DND-41 (cell line): ENCODE measurements around the gene PLXNC1.

Source experiments
- ATAC-seq: fragments of 200-7000 bp; cut with Tn5 transposase; 3 replicates; pipeline ENCODE4 v1.9.1; 2021; ENCODE audit warnings: low read depth; ENCODE audit not compliant: insufficient read depth
- DNase-seq: peaks from one replicate; pipeline ENCODE4 v3.0.0-alpha.2; 2020
- H2AFZ ChIP-seq: 2 replicates; pipeline ENCODE4 v1.6.0; 2012; ENCODE audit warnings: low read depth, low read length
- H3K27ac ChIP-seq: 2 replicates; pipeline ENCODE4 v1.5.1; 2012; ENCODE audit warnings: low read length, inconsistent platforms
- H3K27me3 ChIP-seq: fragments of 200-600 bp; sonication (generic); 2 replicates; pipeline ENCODE4 v1.6.0; 2012; ENCODE audit warnings: low read length, mild to moderate bottlenecking, inconsistent platforms; ENCODE audit not compliant: insufficient read depth, poor library complexity
- H3K36me3 ChIP-seq: 2 replicates; pipeline ENCODE4 v1.5.1; 2012; ENCODE audit warnings: low read length, inconsistent platforms; ENCODE audit not compliant: insufficient read depth
- H3K4me1 ChIP-seq: 2 replicates; pipeline ENCODE4 v1.5.1; 2012; ENCODE audit warnings: mild to moderate bottlenecking, low read length; ENCODE audit not compliant: insufficient read depth
- H3K4me2 ChIP-seq: 2 replicates; pipeline ENCODE4 v1.6.0; 2012; ENCODE audit warnings: mild to moderate bottlenecking, moderate library complexity, low read length, inconsistent platforms; ENCODE audit not compliant: insufficient read depth
- H3K4me3 ChIP-seq, 2 experiments: fragments of 200-600 bp in 1 of 2; shearing (Covaris generic) in 1 of 2; 2 replicates each; pipeline ENCODE4 v1.5.1; 2012 to 2016; ENCODE audit warnings: inconsistent platforms in 2 of 2, low read length in 2 of 2, mild to moderate bottlenecking in 2 of 2, low read depth in 1 of 2, moderate library complexity in 1 of 2
- H3K79me2 ChIP-seq: 2 replicates; pipeline ENCODE4 v1.6.0; 2012; ENCODE audit warnings: low read length, inconsistent platforms; ENCODE audit not compliant: insufficient read depth
- H3K9ac ChIP-seq: 2 replicates; pipeline ENCODE4 v1.6.0; 2012; ENCODE audit warnings: low read depth, mild to moderate bottlenecking, inconsistent platforms, low read length, moderate library complexity
- H3K9me3 ChIP-seq: 2 replicates; pipeline ENCODE4 v1.5.1; 2012; ENCODE audit warnings: low read length, moderate library complexity, mild to moderate bottlenecking, inconsistent platforms; ENCODE audit not compliant: insufficient read depth, severe bottlenecking
- H4K20me1 ChIP-seq: 2 replicates; pipeline ENCODE4 v1.6.0; 2012; ENCODE audit warnings: low read length; ENCODE audit not compliant: insufficient read depth
- EZH2 ChIP-seq: IDR thresholded peaks from 3 replicates; pipeline ENCODE4 v1.6.1; 2012; ENCODE audit warnings: borderline replicate concordance, low read depth, mild to moderate bottlenecking, moderate library complexity, low read length, inconsistent platforms; ENCODE audit not compliant: severe bottlenecking
- TF ChIP-seq, protein P1 (sequence below): IDR thresholded peaks from 2 replicates; pipeline ENCODE4 v1.5.1; 2012; ENCODE audit warnings: borderline replicate concordance, low read length, moderate library complexity, mild to moderate bottlenecking; ENCODE audit not compliant: poor library complexity, severe bottlenecking; ENCODE audit errors: extremely low read depth

Gene PLXNC1

DNA sequence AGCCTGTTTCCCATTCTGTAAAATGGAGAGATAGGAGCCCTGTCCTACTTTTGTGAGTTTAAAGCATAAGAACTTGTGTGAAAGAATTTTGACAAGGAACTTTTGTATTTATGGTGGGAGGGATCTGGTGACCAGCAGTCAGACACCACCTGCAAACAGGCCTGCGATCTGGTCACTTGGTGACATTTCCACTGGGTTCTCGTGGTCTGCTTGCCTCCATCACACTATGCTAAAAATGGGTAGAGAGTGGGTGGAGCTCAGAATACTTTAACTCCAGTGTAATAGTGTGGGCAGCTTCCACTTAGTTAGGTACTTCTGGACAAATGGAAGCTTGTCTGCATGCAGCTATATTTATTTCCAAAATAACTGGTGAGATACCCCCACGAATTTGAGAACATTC lies 26.5 kb upstream of the PLXNC1 start:
- Histone ChIP-seq H3K27ac (no peak overlapping the region), H2AFZ (no peak overlapping the region), H3K9ac (no peak overlapping the region), H3K27me3 (no peaks in the 10 kb centered on the region), H3K4me1 (peaks cover 33% of the 10 kb centered on the region), H3K9me3 (no peaks in the 10 kb centered on the region), H4K20me1 (no peaks in the 10 kb centered on the region), H3K4me2 (no peak overlapping the region), H3K79me2 (no peaks in the 10 kb centered on the region), H3K36me3 (no peaks in the 10 kb centered on the region), H3K4me3 (no peak overlapping the region)
- DNase-seq (no peak), ATAC-seq (no peak)
- TF ChIP-seq EZH2: no peak
- TF ChIP-seq, protein P1, sequence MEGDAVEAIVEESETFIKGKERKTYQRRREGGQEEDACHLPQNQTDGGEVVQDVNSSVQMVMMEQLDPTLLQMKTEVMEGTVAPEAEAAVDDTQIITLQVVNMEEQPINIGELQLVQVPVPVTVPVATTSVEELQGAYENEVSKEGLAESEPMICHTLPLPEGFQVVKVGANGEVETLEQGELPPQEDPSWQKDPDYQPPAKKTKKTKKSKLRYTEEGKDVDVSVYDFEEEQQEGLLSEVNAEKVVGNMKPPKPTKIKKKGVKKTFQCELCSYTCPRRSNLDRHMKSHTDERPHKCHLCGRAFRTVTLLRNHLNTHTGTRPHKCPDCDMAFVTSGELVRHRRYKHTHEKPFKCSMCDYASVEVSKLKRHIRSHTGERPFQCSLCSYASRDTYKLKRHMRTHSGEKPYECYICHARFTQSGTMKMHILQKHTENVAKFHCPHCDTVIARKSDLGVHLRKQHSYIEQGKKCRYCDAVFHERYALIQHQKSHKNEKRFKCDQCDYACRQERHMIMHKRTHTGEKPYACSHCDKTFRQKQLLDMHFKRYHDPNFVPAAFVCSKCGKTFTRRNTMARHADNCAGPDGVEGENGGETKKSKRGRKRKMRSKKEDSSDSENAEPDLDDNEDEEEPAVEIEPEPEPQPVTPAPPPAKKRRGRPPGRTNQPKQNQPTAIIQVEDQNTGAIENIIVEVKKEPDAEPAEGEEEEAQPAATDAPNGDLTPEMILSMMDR: no peak

DNA sequence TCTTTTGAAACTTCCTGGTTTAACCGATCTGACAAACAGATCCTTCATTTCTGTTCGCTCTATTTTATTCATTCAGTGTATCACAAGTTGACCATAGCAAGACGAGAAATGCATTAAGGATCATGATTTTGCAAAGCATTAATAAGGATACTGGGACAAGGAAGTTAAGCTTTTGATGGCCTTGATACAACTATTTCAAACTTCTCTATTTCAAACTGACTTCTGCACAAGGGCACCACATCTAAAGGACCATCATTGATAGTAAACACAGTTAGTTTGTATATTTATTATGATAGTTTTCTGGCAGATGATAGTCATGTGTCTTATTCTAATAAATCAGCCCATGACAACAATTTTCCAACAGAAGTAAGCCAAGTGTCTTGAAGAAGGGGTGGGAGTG lies 25.8 kb upstream of the PLXNC1 start:
- H3K27ac ChIP-seq: no peak overlapping the region
- no peak overlapping the region for H3K9ac ChIP-seq
- no peaks in the 10 kb centered on the region for H3K36me3 ChIP-seq

DNA sequence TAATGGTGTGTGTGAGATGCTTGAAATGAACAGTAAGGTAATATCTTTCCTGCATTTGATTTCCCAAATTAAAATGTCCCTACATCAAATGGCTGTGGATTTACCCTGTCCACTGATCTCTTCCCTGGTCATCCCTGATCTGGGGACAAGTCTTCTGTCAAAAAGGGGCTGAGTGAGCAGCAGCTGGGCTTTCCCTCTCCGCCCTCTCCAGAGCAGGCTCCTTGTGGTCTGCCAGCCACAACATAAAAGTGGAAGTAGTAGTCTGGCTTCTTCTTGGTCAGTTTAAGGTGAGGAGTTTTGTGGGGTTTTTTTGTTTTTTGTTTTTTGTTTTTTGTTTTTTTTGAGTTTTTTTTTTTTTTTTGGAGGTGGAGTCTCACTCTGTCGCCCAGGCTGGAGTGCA lies 25.2 kb upstream of the PLXNC1 start:
- ATAC-seq (no peak), DNase-seq (no peak)
- TF ChIP-seq, protein P1: no peak
- no peak for TF ChIP-seq EZH2
- Histone ChIP-seq H3K9ac (no peak overlapping the region), H3K79me2 (no peaks in the 10 kb centered on the region), H3K9me3 (no peaks in the 10 kb centered on the region), H2AFZ (no peak overlapping the region), H3K27me3 (no peaks in the 10 kb centered on the region), H3K36me3 (no peaks in the 10 kb centered on the region), H3K4me2 (no peak overlapping the region), H3K4me1 (peaks cover 42% of the 10 kb centered on the region), H4K20me1 (no peaks in the 10 kb centered on the region), H3K4me3 (no peak overlapping the region), H3K27ac (no peak overlapping the region)

More for the DNA sequence above, 25.8 kb upstream of the PLXNC1 start:
- Histone ChIP-seq H3K27me3 (no peaks in the 10 kb centered on the region), H4K20me1 (no peaks in the 10 kb centered on the region), H3K4me2 (no peak overlapping the region), H3K4me3 (no peak overlapping the region), H3K4me1 (peaks cover 40% of the 10 kb centered on the region), H3K9me3 (no peaks in the 10 kb centered on the region), H2AFZ (no peak overlapping the region), H3K79me2 (no peaks in the 10 kb centered on the region)
- no peak for ATAC-seq
- TF ChIP-seq, protein P1: no peak
- TF ChIP-seq EZH2: no peak
- no peak for DNase-seq

DNA sequence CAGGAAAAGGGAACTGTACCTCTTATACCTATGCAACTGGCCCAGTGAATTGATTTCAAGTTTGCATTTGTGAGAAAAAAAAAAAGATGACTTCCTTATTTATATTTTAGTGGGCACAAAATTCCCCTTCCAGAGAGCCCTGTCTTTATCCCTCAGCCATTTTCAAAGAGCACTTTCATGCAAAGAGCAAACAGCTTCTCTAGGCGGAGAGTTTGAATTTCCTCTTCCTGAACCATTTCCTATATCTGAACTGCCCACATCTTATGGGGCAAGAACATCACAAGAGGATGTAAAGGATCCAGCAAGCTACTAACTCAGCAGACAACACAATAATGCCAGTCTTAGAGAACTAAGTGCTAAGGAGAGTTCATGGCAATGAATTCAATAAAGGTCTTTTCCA lies 22.3 kb upstream of the PLXNC1 start:
- H2AFZ ChIP-seq: no peak overlapping the region

More for the DNA sequence above, 22.3 kb upstream of the PLXNC1 start:
- H3K27me3 ChIP-seq: no peaks in the 10 kb centered on the region
- no peak overlapping the region for H3K27ac ChIP-seq
- no peak overlapping the region for H3K4me3 ChIP-seq
- H3K9me3 ChIP-seq: no peaks in the 10 kb centered on the region
- no peak overlapping the region for H3K9ac ChIP-seq
- TF ChIP-seq, protein P1: no peak
- no peak for TF ChIP-seq EZH2
- H4K20me1 ChIP-seq: no peaks in the 10 kb centered on the region
- peaks cover 42% of the 10 kb centered on the region for H3K4me1 ChIP-seq
- ATAC-seq: no peak
- H3K79me2 ChIP-seq: no peaks in the 10 kb centered on the region
- no peaks in the 10 kb centered on the region for H3K36me3 ChIP-seq
- no peak for DNase-seq
- no peak overlapping the region for H3K4me2 ChIP-seq
